Panc1 (cell line): Measurements from ENCODE around the gene IGFALS. TPM values are rescaled to one million over a fixed set of nuclear protein-coding genes. Genes with fewer than 3 reads are reported as not detected.

Experiments used
- ATAC-seq: fragments of 200-7000 bp; cut with Tn5 transposase; 2 replicates; pipeline ENCODE4 v1.9.1; 2020; ENCODE audit warnings: mild to moderate bottlenecking, moderate library complexity
- BruUV-seq: library from RNA; stranded (reverse); fragments of 400-500 nt; replicated peaks from 2 replicates; lab custom pipeline; 2021; lab: Mats Ljungman, UMichigan
- CTCF ChIA-PET: fragments of 300-600 bp; sonication (Branson Sonifier 250); formaldehyde crosslinking; loops from one replicate; lab custom pipeline; 2022; ENCODE audit warnings: antibody characterized with exemption; lab: Charles Lee
- POLR2A ChIA-PET: fragments of 300-600 bp; sonication (Branson Sonifier 250); formaldehyde crosslinking; loops from one replicate; lab custom pipeline; 2022; ENCODE audit warnings: antibody characterized with exemption; lab: Charles Lee
- DNase-seq: peaks from one replicate; pipeline ENCODE4 v3.0.0-alpha.2; 2010; ENCODE audit warnings: low read depth, low spot score
- H3K27ac ChIP-seq: 2 replicates; pipeline ENCODE4 v1.5.1; 2011; ENCODE audit warnings: mild to moderate bottlenecking, low read length, inconsistent platforms
- H3K27me3 ChIP-seq: fragments of 200-500 bp; sonication (Bioruptor generic); 2 replicates; pipeline ENCODE4 v1.6.0; 2014; ENCODE audit warnings: low read length, inconsistent platforms; ENCODE audit not compliant: control insufficient read depth, insufficient read depth
- H3K36me3 ChIP-seq: fragments of 200-500 bp; sonication (Bioruptor generic); 2 replicates; pipeline ENCODE4 v1.5.1; 2014; ENCODE audit warnings: inconsistent platforms, mild to moderate bottlenecking, low read length, moderate library complexity; ENCODE audit not compliant: control insufficient read depth, insufficient read depth
- H3K4me1 ChIP-seq: 2 replicates; pipeline ENCODE4 v1.5.1; 2011; ENCODE audit warnings: inconsistent platforms, mild to moderate bottlenecking, low read length, moderate library complexity; ENCODE audit not compliant: control insufficient read depth, insufficient read depth
- H3K4me3 ChIP-seq, 2 experiments: 2 replicates each; pipeline ENCODE4 v1.5.1; 2011 to 2012; ENCODE audit warnings: low read depth in 2 of 2, low read length in 2 of 2, mild to moderate bottlenecking in 2 of 2, inconsistent platforms in 1 of 2, moderate library complexity in 1 of 2
- H3K9me3 ChIP-seq: fragments of 200-500 bp; sonication (Bioruptor generic); 2 replicates; pipeline ENCODE4 v1.5.1; 2014; ENCODE audit warnings: low read depth, mild to moderate bottlenecking, inconsistent platforms, low read length, moderate library complexity; ENCODE audit not compliant: control insufficient read depth, insufficient read depth
- POLR2AphosphoS5 ChIP-seq: IDR thresholded peaks from 2 replicates; pipeline ENCODE4 v1.6.1; 2012; ENCODE audit warnings: mild to moderate bottlenecking, low read depth, low read length, moderate library complexity
- SIN3A ChIP-seq: IDR thresholded peaks from 2 replicates; pipeline ENCODE4 v1.6.1; 2012; ENCODE audit warnings: low read depth, mild to moderate bottlenecking, low read length, moderate library complexity, borderline replicate concordance; ENCODE audit not compliant: insufficient read depth
- TCF7L2 ChIP-seq: IDR thresholded peaks from 2 replicates; pipeline ENCODE4 v1.6.1; 2011; ENCODE audit warnings: mild to moderate bottlenecking, low read depth, low read length, inconsistent platforms
- in situ Hi-C: cut with HindIII; loops from 2 replicates; pipeline ENCODE4 v1.10.0; 2016; ENCODE audit warnings: low sequenced_read_pairs, low pct_unique_long_range_greater_than_20kb
- intact Hi-C: fragments of 100-400 bp; cut with micrococcal nuclease; formaldehyde crosslinking; loops from one replicate; pipeline ENCODE4 v1.10.0; 2022; ENCODE audit not compliant: unreplicated experiment
- total RNA-seq: library from RNA; stranded (reverse); gene quantifications from one replicate; pipeline ENCODE4 v1.2.1, GENCODE V29; 2021; ENCODE audit not compliant: unreplicated experiment
- TF ChIP-seq, protein P1 (sequence below): fragments of 450-650 bp; IDR thresholded peaks from 2 replicates; pipeline ENCODE4 v1.5.1; 2017; ENCODE audit warnings: mild to moderate bottlenecking
- TF ChIP-seq, protein P2 (sequence below), 2 experiments: IDR thresholded peaks; 2 replicates each; pipeline ENCODE4 v1.6.1; 2011 to 2012; ENCODE audit warnings: low read depth in 2 of 2, control low read depth in 1 of 2, low read length in 1 of 2, mild to moderate bottlenecking in 1 of 2, moderate library complexity in 1 of 2; ENCODE audit not compliant: insufficient read depth in 1 of 2

The IGFALS gene
- total RNA-seq, 1 experiment from 2014 or later, result 0.10 TPM

DNA sequence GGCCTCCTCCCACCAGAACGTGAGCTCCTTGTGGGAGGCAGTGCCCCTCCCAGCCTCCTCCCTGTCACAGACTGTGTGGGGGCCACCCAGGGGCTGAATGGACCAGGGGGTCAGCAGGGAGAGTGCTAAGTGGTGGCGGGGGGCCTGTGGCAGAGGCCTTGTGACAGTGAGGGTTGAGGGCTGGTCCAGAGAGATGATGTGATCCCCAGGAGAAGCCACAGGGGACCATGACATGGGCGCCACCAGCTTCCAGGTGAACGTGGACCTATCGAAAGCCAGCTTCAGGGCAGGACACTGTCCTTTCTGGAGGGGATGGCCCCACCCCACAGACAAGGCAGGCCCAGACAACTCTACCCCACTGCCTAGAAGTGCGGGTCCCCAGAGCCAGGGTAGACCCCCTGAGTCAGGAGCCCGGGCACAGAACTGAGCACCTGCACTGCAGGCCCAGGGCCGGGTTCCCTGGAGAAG is 14.2 kb downstream of the IGFALS start:
- POLR2A ChIA-PET, result no interaction called here
- DNase-seq (no peak), ATAC-seq (no peak)
- Histone ChIP-seq H3K4me3 (no peak overlapping the region), H3K27ac (peak overlapping the region; percentile 77; the same call in 1 of the 2 replicates), H3K4me1 (peaks cover 58% of the 10 kb centered on the region), H3K9me3 (no peaks in the 10 kb centered on the region), H3K36me3 (peaks cover 3% of the 10 kb centered on the region; the same call in 1 of the 2 replicates), H3K27me3 (no peaks in the 10 kb centered on the region)
- CTCF ChIA-PET, result no interaction called here
- no TSS peak for BruUV-seq
- intact Hi-C loops, result loop anchor here (10.0 kb wide), 1 partner anchor 1094 kb away; the partner anchor contains the start of genes JMJD8 and STUB1
- peak; percentile 60; the same call in 1 of the 2 replicates for TF ChIP-seq SIN3A
- no peak; the same call in 1 of the 2 replicates for TF ChIP-seq POLR2AphosphoS5
- TF ChIP-seq TCF7L2, result no peak
- in situ Hi-C loops, result no loop called here

DNA sequence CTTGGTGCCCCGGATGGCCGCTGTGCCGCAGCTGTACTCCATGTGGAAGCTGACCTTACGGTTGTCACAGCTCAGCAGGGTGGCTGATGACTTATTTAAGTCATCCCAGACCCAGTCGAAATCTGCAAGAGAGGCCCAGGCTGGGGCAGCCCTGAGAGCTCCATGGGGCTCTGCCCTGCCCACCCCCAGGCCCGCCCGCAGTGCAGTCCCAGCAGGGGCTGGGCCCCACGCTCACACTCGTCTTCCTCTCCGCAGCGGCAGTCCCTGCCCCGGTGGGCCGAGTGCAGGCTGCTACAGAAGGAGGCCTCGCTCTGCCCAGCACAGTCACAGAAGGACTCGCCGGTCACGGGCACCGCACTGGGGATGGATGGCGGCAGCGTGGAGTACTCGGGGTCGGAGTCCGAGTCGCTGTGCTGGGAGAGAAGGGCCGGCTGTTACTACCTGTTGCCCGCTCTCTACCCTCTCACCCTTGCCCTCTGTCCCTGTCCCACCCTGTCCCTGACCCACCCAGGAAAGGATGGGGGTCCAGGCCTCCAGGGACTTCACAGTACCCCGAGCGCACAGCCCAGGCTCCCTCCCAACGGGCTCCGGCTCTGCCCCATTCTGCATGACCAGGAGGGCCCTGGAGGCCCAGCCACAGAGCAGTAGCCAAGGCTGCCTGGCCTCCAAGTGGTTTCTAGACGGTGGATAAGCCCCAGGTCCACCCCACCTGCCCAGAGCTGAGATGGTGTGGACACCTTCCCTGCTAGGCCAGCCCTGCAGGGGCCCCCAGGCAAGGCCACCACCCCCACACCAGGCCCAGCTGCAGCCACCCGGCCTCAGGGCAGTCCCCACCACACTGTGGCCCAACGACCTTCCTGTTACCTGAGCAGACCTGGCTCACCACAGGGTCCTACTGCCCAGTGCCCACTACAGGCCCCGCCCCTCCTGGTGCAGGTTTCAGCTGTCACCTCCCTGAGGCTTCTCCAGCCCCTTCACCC is 15.0 kb downstream of the IGFALS start:
- in situ Hi-C loops, result no loop called here
- BruUV-seq, result no TSS peak
- Histone ChIP-seq H3K27me3 (no peaks in the 10 kb centered on the region), H3K4me1 (peaks cover 61% of the 10 kb centered on the region), H3K36me3 (peaks cover 3% of the 10 kb centered on the region; the same call in 1 of the 2 replicates), H3K27ac (peak overlapping the region; percentile 77), H3K9me3 (no peaks in the 10 kb centered on the region), H3K4me3 (no peak overlapping the region)
- ChIA-PET POLR2A (no interaction called here), CTCF (no interaction called here)
- no peak for DNase-seq
- 0 out of 2 replicates have a peak, but pooled peaks have one; percentile 9 for TF ChIP-seq POLR2AphosphoS5
- TF ChIP-seq, protein P1, sequence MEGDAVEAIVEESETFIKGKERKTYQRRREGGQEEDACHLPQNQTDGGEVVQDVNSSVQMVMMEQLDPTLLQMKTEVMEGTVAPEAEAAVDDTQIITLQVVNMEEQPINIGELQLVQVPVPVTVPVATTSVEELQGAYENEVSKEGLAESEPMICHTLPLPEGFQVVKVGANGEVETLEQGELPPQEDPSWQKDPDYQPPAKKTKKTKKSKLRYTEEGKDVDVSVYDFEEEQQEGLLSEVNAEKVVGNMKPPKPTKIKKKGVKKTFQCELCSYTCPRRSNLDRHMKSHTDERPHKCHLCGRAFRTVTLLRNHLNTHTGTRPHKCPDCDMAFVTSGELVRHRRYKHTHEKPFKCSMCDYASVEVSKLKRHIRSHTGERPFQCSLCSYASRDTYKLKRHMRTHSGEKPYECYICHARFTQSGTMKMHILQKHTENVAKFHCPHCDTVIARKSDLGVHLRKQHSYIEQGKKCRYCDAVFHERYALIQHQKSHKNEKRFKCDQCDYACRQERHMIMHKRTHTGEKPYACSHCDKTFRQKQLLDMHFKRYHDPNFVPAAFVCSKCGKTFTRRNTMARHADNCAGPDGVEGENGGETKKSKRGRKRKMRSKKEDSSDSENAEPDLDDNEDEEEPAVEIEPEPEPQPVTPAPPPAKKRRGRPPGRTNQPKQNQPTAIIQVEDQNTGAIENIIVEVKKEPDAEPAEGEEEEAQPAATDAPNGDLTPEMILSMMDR, result no peak
- no peak for TF ChIP-seq TCF7L2
- TF ChIP-seq, protein P2, sequence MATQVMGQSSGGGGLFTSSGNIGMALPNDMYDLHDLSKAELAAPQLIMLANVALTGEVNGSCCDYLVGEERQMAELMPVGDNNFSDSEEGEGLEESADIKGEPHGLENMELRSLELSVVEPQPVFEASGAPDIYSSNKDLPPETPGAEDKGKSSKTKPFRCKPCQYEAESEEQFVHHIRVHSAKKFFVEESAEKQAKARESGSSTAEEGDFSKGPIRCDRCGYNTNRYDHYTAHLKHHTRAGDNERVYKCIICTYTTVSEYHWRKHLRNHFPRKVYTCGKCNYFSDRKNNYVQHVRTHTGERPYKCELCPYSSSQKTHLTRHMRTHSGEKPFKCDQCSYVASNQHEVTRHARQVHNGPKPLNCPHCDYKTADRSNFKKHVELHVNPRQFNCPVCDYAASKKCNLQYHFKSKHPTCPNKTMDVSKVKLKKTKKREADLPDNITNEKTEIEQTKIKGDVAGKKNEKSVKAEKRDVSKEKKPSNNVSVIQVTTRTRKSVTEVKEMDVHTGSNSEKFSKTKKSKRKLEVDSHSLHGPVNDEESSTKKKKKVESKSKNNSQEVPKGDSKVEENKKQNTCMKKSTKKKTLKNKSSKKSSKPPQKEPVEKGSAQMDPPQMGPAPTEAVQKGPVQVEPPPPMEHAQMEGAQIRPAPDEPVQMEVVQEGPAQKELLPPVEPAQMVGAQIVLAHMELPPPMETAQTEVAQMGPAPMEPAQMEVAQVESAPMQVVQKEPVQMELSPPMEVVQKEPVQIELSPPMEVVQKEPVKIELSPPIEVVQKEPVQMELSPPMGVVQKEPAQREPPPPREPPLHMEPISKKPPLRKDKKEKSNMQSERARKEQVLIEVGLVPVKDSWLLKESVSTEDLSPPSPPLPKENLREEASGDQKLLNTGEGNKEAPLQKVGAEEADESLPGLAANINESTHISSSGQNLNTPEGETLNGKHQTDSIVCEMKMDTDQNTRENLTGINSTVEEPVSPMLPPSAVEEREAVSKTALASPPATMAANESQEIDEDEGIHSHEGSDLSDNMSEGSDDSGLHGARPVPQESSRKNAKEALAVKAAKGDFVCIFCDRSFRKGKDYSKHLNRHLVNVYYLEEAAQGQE (IDR thresholded peaks at IDR 0.05; ENCODE audit: insufficient read depth in 1 of 2, low read depth in 2 of 2, low read length in 1 of 2), result 0 out of 4 replicates have a peak, but pooled peaks of 1 of the 2 experiments have one; percentile 14
- peak; percentile 56; the same call in 1 of the 2 replicates for TF ChIP-seq SIN3A
- ATAC-seq, result peak; percentile 2
- intact Hi-C loops, result loop anchor here (10.0 kb wide), 1 partner anchor 1094 kb away; the partner anchor contains the start of genes JMJD8 and STUB1
